Measurements from ENCODE around the gene MYH6.

Gene MYH6

DNA sequence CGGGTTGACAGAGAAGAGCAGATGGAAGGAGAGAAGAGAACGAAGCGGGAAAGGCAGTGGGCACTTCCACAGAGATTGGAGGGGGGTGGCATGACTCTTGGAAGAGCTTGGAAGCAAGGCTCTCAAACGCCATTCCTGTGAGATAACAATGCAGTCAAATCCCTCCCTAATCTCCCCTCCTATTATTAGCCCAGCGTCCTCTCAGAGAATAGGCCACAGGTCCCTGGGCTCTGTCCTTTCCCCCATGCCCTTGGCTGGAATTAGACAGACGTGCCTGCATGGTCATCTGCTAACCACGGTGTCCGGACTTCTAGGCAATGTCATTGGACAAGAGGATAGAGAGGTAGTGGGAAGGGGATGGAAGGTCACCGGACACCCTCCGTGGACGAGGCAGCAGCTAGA is 35.3 kb upstream of the MYH6 start:
- no peak for DNase-seq (ENCODE audit: low read depth in 1 of 2, low spot score in 1 of 2)
- TF ChIP-seq, protein P1, sequence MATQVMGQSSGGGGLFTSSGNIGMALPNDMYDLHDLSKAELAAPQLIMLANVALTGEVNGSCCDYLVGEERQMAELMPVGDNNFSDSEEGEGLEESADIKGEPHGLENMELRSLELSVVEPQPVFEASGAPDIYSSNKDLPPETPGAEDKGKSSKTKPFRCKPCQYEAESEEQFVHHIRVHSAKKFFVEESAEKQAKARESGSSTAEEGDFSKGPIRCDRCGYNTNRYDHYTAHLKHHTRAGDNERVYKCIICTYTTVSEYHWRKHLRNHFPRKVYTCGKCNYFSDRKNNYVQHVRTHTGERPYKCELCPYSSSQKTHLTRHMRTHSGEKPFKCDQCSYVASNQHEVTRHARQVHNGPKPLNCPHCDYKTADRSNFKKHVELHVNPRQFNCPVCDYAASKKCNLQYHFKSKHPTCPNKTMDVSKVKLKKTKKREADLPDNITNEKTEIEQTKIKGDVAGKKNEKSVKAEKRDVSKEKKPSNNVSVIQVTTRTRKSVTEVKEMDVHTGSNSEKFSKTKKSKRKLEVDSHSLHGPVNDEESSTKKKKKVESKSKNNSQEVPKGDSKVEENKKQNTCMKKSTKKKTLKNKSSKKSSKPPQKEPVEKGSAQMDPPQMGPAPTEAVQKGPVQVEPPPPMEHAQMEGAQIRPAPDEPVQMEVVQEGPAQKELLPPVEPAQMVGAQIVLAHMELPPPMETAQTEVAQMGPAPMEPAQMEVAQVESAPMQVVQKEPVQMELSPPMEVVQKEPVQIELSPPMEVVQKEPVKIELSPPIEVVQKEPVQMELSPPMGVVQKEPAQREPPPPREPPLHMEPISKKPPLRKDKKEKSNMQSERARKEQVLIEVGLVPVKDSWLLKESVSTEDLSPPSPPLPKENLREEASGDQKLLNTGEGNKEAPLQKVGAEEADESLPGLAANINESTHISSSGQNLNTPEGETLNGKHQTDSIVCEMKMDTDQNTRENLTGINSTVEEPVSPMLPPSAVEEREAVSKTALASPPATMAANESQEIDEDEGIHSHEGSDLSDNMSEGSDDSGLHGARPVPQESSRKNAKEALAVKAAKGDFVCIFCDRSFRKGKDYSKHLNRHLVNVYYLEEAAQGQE (IDR thresholded peaks at IDR 0.05; ENCODE audit: insufficient replicate concordance, low read depth): no peak
- TF ChIP-seq GABPA (IDR thresholded peaks at IDR 0.05; ENCODE audit: low read depth) (no peak), POLR2AphosphoS5 (IDR thresholded peaks at IDR 0.05; ENCODE audit: low read depth) (no peak), SPI1 (IDR thresholded peaks at IDR 0.05; ENCODE audit: borderline replicate concordance, low read depth) (no peak), CTCF (IDR thresholded peaks at IDR 0.05; ENCODE audit: insufficient read depth, low read length) (no peak)

DNA sequence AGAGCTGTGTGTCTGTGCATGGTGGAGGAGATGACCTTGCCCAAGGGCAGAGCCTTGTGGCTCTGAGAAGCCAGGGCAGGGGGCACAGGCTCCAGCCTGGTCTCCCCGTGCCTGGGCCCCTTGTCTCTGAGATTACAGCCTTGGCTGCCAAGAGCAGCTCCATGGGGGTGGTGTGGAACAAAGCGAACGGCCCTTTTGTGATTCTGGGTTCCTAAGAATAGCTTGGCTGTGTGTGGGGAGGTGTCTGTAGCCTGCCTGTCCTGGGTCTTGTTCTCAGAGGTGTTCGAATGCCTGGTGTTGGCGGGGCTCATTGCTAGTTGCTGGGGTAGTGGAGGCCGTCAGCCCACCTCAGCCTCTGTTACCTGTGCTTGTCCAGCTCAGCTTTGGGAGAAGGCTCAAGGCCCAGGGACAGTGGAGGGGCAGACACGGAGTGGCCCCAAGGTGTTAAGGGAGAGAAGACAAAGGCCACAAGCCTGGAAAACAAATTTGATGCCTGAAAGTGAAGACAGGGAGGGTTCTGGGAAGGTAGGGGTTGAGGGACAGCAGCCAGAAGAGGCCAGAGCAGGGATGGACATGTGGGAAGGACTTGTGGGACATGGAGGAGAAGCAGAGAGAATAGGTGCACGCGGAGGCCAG is 34.8 kb upstream of the MYH6 start:
- Histone ChIP-seq H3K4me3 (replicated peaks; ENCODE audit: insufficient read depth, low read length) (no peak overlapping the region), H3K27ac (replicated peaks) (no peak overlapping the region), H3K27me3 (ENCODE audit: insufficient read depth, poor library complexity, severe bottlenecking) (no peaks in the 10 kb centered on the region)
- TF ChIP-seq, protein P1 (IDR thresholded peaks at IDR 0.05; ENCODE audit: insufficient replicate concordance, low read depth): no peak
- TF ChIP-seq POLR2AphosphoS5 (IDR thresholded peaks at IDR 0.05; ENCODE audit: low read depth) (no peak), GABPA (IDR thresholded peaks at IDR 0.05; ENCODE audit: low read depth) (no peak), SPI1 (IDR thresholded peaks at IDR 0.05; ENCODE audit: borderline replicate concordance, low read depth) (no peak), CTCF (IDR thresholded peaks at IDR 0.05; ENCODE audit: insufficient read depth, low read length) (no peak)
- DNase-seq (ENCODE audit: low read depth in 1 of 2, low spot score in 1 of 2): no peak

More for the DNA sequence above, 35.3 kb upstream of the MYH6 start:
- H3K27ac ChIP-seq (replicated peaks): no peak overlapping the region
- no peaks in the 10 kb centered on the region for H3K27me3 ChIP-seq (ENCODE audit: insufficient read depth, poor library complexity, severe bottlenecking)
- no peak overlapping the region for H3K4me3 ChIP-seq (replicated peaks; ENCODE audit: insufficient read depth, low read length)

GRCh38 chr14:23441076-23441475 is 33.0 kb upstream of the MYH6 start:
- Histone ChIP-seq H3K4me3 (replicated peaks; ENCODE audit: insufficient read depth, low read length) (no peak overlapping the region), H3K27me3 (ENCODE audit: insufficient read depth, poor library complexity, severe bottlenecking) (no peaks in the 10 kb centered on the region), H3K27ac (replicated peaks) (no peak overlapping the region)
- DNase-seq (ENCODE audit: low read depth in 1 of 2, low spot score in 1 of 2): no peak
- TF ChIP-seq CTCF (IDR thresholded peaks at IDR 0.05; ENCODE audit: insufficient read depth, low read length) (no peak), GABPA (IDR thresholded peaks at IDR 0.05; ENCODE audit: low read depth) (no peak), SPI1 (IDR thresholded peaks at IDR 0.05; ENCODE audit: borderline replicate concordance, low read depth) (no peak), POLR2AphosphoS5 (IDR thresholded peaks at IDR 0.05; ENCODE audit: low read depth) (no peak)
- TF ChIP-seq, protein P1 (IDR thresholded peaks at IDR 0.05; ENCODE audit: insufficient replicate concordance, low read depth): no peak

All from HL-60 (cell line).